Measurements from ENCODE around the gene HEXIM1.

- TF ChIP-seq POLR2AphosphoS5 (IDR thresholded peaks at IDR 0.05; ENCODE audit: borderline replicate concordance, low read depth, low read length) (no peak), EZH2 (IDR thresholded peaks at IDR 0.05) (no peak), FOXP2 (optimal IDR thresholded peaks at IDR 0.05; ENCODE audit: control extremely low read depth, extremely low read length, insufficient read depth) (no peak)
These were observed 45.4 kb upstream of the HEXIM1 start for GRCh38 chr17:45102856-45103255.
